ENCODE results near the gene FAM181A.

FAM181A gene

DNA sequence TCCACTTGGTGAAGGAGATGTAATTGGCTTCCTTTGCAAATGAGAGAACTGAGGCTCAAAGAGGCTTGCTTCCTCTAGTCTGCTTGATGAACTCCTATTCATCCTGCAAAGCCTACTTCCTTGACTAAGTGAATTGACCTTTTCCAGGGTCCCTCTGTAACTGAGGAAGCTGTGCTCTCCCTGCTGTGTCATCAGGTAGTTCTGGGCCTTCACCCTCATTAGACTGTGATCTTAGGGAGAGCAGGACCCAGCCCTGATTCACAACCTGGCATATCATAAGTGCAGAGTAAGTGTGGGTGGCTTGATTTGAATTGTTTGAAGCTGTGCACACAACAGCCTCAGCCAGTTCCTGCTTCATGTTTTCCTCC lies 32.9 kb downstream of the FAM181A start:
- Histone ChIP-seq H3K9me3 (ENCODE audit: control insufficient read depth, insufficient read depth, low read length) (no peaks in the 10 kb centered on the region), H3K9ac (ENCODE audit: low read depth, low read length) (no peak overlapping the region), H3K4me1 (ENCODE audit: control insufficient read depth, insufficient read depth, low read length) (peaks cover 15% of the 10 kb centered on the region; the same call in 1 of the 2 replicates), H3K27me3 (ENCODE audit: control insufficient read depth, insufficient read depth, low read length) (no peaks in the 10 kb centered on the region), H3K36me3 (ENCODE audit: control insufficient read depth, insufficient read depth, low read length) (no peaks in the 10 kb centered on the region), H3K4me3 (ENCODE audit: low read depth, low read length) (no peak overlapping the region), H3K27ac (ENCODE audit: low read depth, low read length) (peak overlapping the region; percentile 67)

DNA sequence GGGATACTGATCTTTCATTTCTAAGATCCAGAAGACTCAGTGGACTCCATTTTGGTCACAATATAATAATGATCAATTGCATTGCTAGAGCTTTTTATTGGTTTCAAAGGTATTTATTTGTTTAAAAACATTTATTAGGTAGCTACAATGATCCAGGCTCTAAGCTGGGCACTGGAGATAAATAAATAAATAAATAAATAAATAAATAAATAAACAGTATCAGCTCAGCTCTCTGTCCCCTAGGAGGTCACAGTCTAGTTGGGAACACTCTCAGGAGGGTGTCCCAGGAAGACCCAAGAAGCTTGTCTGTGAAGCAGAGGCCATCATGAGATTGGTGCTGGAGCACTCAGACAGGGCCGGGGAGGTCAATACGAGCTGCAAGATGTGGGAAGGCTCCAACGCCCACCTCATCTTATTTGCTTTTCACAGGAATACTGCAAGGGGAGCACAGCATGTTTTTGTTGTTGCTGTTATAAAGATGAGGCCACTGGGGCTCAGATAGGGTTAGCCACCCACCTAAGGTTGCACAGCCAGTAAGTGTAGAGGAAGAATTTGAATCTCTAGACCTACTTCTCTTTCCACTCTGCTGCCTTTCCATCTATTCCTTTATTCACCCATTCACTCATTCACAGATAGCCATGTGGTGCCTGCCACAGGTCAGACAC lies 33.8 kb downstream of the FAM181A start:
- no peak overlapping the region for H3K27ac ChIP-seq (ENCODE audit: low read depth, low read length)

GRCh38 chr14:93961620-93962019 lies 34.5 kb downstream of the FAM181A start:
- Histone ChIP-seq H3K27ac (ENCODE audit: low read depth, low read length) (no peak overlapping the region), H3K27me3 (ENCODE audit: control insufficient read depth, insufficient read depth, low read length) (no peaks in the 10 kb centered on the region), H3K4me1 (ENCODE audit: control insufficient read depth, insufficient read depth, low read length) (peaks cover 6% of the 10 kb centered on the region; the same call in 1 of the 2 replicates), H3K4me3 (ENCODE audit: low read depth, low read length) (no peak overlapping the region), H3K9me3 (ENCODE audit: control insufficient read depth, insufficient read depth, low read length) (no peaks in the 10 kb centered on the region), H3K36me3 (ENCODE audit: control insufficient read depth, insufficient read depth, low read length) (no peaks in the 10 kb centered on the region), H3K9ac (ENCODE audit: low read depth, low read length) (no peak overlapping the region)

More for the DNA sequence above, 33.8 kb downstream of the FAM181A start:
- H3K4me3 ChIP-seq (ENCODE audit: low read depth, low read length), result no peak overlapping the region
- no peaks in the 10 kb centered on the region for H3K36me3 ChIP-seq (ENCODE audit: control insufficient read depth, insufficient read depth, low read length)
- H3K9me3 ChIP-seq (ENCODE audit: control insufficient read depth, insufficient read depth, low read length), result no peaks in the 10 kb centered on the region
- H3K27me3 ChIP-seq (ENCODE audit: control insufficient read depth, insufficient read depth, low read length), result no peaks in the 10 kb centered on the region
- H3K9ac ChIP-seq (ENCODE audit: low read depth, low read length), result no peak overlapping the region
- peaks cover 13% of the 10 kb centered on the region; the same call in 1 of the 2 replicates for H3K4me1 ChIP-seq (ENCODE audit: control insufficient read depth, insufficient read depth, low read length)

GRCh38 chr14:93962701-93963601 lies 35.8 kb downstream of the FAM181A start:
- H3K9ac ChIP-seq (ENCODE audit: low read depth, low read length), result no peak overlapping the region
- no peak overlapping the region for H3K4me3 ChIP-seq (ENCODE audit: low read depth, low read length)
- H3K27ac ChIP-seq (ENCODE audit: low read depth, low read length), result no peak overlapping the region
- no peaks in the 10 kb centered on the region for H3K9me3 ChIP-seq (ENCODE audit: control insufficient read depth, insufficient read depth, low read length)
- 0 out of 2 replicates have a peak, but pooled peaks cover 3% of the 10 kb centered on the region for H3K4me1 ChIP-seq (ENCODE audit: control insufficient read depth, insufficient read depth, low read length)
- no peaks in the 10 kb centered on the region for H3K27me3 ChIP-seq (ENCODE audit: control insufficient read depth, insufficient read depth, low read length)
- no peaks in the 10 kb centered on the region for H3K36me3 ChIP-seq (ENCODE audit: control insufficient read depth, insufficient read depth, low read length)

GRCh38 chr14:93963692-93964091 lies 36.5 kb downstream of the FAM181A start:
- no peak overlapping the region for H3K27ac ChIP-seq (ENCODE audit: low read depth, low read length)
- H3K27me3 ChIP-seq (ENCODE audit: control insufficient read depth, insufficient read depth, low read length), result no peaks in the 10 kb centered on the region
- H3K4me3 ChIP-seq (ENCODE audit: low read depth, low read length), result no peak overlapping the region
- no peak overlapping the region for H3K9ac ChIP-seq (ENCODE audit: low read depth, low read length)
- no peaks in the 10 kb centered on the region for H3K9me3 ChIP-seq (ENCODE audit: control insufficient read depth, insufficient read depth, low read length)
- H3K36me3 ChIP-seq (ENCODE audit: control insufficient read depth, insufficient read depth, low read length), result no peaks in the 10 kb centered on the region
- 0 out of 2 replicates have a peak, but pooled peaks cover 3% of the 10 kb centered on the region for H3K4me1 ChIP-seq (ENCODE audit: control insufficient read depth, insufficient read depth, low read length)

- Histone ChIP-seq H3K9me3 (ENCODE audit: control insufficient read depth, insufficient read depth, low read length) (no peaks in the 10 kb centered on the region), H3K9ac (ENCODE audit: low read depth, low read length) (no peak overlapping the region), H3K36me3 (ENCODE audit: control insufficient read depth, insufficient read depth, low read length) (no peaks in the 10 kb centered on the region), H3K4me1 (ENCODE audit: control insufficient read depth, insufficient read depth, low read length) (0 out of 2 replicates have a peak, but pooled peaks cover 3% of the 10 kb centered on the region), H3K4me3 (ENCODE audit: low read depth, low read length) (no peak overlapping the region), H3K27me3 (ENCODE audit: control insufficient read depth, insufficient read depth, low read length) (no peaks in the 10 kb centered on the region), H3K27ac (ENCODE audit: low read depth, low read length) (no peak overlapping the region)
Observed at GRCh38 chr14:93964281-93964680, 37.1 kb downstream of the FAM181A start.

- H3K27me3 ChIP-seq (ENCODE audit: control insufficient read depth, insufficient read depth, low read length), result no peaks in the 10 kb centered on the region
- no peak overlapping the region for H3K27ac ChIP-seq (ENCODE audit: low read depth, low read length)
- no peak overlapping the region for H3K4me3 ChIP-seq (ENCODE audit: low read depth, low read length)
- no peaks in the 10 kb centered on the region for H3K9me3 ChIP-seq (ENCODE audit: control insufficient read depth, insufficient read depth, low read length)
- no peak overlapping the region for H3K9ac ChIP-seq (ENCODE audit: low read depth, low read length)
- no peaks in the 10 kb centered on the region for H3K36me3 ChIP-seq (ENCODE audit: control insufficient read depth, insufficient read depth, low read length)
- no peaks in the 10 kb centered on the region for H3K4me1 ChIP-seq (ENCODE audit: control insufficient read depth, insufficient read depth, low read length)
Observed at GRCh38 chr14:93964820-93965286, 37.7 kb downstream of the FAM181A start.

GRCh38 chr14:93965287-93965821 lies 38.2 kb downstream of the FAM181A start:
- Histone ChIP-seq H3K4me3 (ENCODE audit: low read depth, low read length) (no peak overlapping the region), H3K36me3 (ENCODE audit: control insufficient read depth, insufficient read depth, low read length) (no peaks in the 10 kb centered on the region), H3K9me3 (ENCODE audit: control insufficient read depth, insufficient read depth, low read length) (no peaks in the 10 kb centered on the region), H3K9ac (ENCODE audit: low read depth, low read length) (no peak overlapping the region), H3K4me1 (ENCODE audit: control insufficient read depth, insufficient read depth, low read length) (no peaks in the 10 kb centered on the region), H3K27me3 (ENCODE audit: control insufficient read depth, insufficient read depth, low read length) (no peaks in the 10 kb centered on the region), H3K27ac (ENCODE audit: low read depth, low read length) (no peak overlapping the region)

GRCh38 chr14:93965946-93966474 lies 38.9 kb downstream of the FAM181A start:
- no peaks in the 10 kb centered on the region for H3K27me3 ChIP-seq (ENCODE audit: control insufficient read depth, insufficient read depth, low read length)
- no peaks in the 10 kb centered on the region for H3K4me1 ChIP-seq (ENCODE audit: control insufficient read depth, insufficient read depth, low read length)
- no peak overlapping the region for H3K27ac ChIP-seq (ENCODE audit: low read depth, low read length)
- no peaks in the 10 kb centered on the region for H3K36me3 ChIP-seq (ENCODE audit: control insufficient read depth, insufficient read depth, low read length)
- H3K9me3 ChIP-seq (ENCODE audit: control insufficient read depth, insufficient read depth, low read length), result no peaks in the 10 kb centered on the region
- H3K4me3 ChIP-seq (ENCODE audit: low read depth, low read length), result no peak overlapping the region
- H3K9ac ChIP-seq (ENCODE audit: low read depth, low read length), result no peak overlapping the region

DNA sequence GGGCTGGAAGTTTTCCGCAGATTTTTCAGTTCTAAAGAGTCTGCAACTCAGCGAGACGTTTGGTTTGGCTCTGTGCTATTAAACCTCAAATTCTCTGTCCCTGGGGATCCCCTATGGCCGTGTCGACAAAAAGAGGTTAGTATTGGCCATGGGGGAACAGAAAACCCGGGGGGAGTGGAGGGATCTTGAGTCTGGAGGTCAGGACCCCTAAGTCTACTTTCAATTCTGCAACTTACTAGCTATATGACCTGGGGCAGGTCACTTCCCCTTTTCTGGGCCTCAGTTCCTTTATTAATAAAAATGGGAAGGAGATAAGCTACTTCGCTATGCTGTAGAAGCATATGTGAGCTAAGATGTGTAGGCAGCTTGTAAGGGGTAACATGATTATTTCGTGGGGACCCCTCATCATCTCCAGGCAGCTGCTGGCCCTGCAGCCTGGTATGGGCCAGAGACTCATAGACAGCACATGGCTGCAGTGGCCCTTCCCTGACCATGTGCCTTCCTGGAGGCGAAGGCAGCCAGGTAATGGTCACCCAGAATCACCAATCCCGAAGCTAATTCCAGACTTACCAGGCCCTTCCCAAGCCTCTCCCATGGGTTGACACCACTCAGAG lies 40.6 kb downstream of the FAM181A start:
- Histone ChIP-seq H3K27me3 (ENCODE audit: control insufficient read depth, insufficient read depth, low read length) (no peaks in the 10 kb centered on the region), H3K4me3 (ENCODE audit: low read depth, low read length) (no peak overlapping the region), H3K27ac (ENCODE audit: low read depth, low read length) (no peak overlapping the region), H3K4me1 (ENCODE audit: control insufficient read depth, insufficient read depth, low read length) (no peaks in the 10 kb centered on the region), H3K36me3 (ENCODE audit: control insufficient read depth, insufficient read depth, low read length) (no peaks in the 10 kb centered on the region), H3K9ac (ENCODE audit: low read depth, low read length) (no peak overlapping the region), H3K9me3 (ENCODE audit: control insufficient read depth, insufficient read depth, low read length) (no peaks in the 10 kb centered on the region)

Measured in HUES48 (cell line).